ENCODE data around the gene VMA21.

DNA sequence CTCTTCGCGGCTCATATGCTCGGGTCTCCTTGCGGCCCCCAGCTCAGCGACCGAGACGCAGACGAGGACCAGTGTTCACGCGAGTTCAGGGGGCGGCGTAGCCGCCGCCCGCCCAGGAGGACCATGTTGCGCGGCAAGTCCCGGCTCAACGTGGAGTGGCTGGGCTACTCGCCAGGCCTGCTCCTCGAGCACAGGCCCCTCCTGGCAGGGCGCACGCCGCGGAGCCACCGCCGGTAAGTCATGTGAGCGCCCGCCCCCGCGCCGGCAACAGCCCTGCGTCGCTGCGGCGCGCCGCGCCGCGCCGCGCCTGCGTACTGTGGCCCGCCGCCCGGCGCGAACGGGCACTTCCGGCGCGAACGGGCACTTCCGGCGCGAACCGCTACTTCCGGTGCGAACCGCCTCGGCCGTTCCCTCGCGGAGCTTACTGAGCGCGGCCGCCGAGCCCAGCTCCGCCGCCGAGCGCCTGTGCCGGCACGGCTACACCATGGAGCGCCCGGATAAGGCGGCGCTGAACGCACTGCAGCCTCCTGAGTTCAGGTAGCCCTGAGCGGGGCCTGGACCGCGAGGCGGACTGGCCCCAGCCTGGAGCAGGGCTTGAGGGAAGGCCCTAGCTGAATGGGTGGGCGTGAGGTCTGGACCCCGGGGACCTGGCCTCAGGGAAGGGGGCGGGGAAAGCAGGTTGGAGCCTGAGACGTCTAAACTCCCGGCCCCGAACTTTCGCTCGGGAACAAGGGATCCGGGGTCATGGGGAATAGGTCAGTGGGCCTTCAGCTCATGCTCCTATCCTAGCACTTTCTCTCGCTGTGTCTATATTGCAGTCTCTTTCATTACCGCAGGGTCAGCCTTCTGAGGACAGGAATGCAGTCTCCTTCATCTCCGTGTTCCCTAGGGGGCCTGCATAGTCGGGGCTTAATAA is at the start of gene VMA21:
- TF ChIP-seq, protein P1, sequence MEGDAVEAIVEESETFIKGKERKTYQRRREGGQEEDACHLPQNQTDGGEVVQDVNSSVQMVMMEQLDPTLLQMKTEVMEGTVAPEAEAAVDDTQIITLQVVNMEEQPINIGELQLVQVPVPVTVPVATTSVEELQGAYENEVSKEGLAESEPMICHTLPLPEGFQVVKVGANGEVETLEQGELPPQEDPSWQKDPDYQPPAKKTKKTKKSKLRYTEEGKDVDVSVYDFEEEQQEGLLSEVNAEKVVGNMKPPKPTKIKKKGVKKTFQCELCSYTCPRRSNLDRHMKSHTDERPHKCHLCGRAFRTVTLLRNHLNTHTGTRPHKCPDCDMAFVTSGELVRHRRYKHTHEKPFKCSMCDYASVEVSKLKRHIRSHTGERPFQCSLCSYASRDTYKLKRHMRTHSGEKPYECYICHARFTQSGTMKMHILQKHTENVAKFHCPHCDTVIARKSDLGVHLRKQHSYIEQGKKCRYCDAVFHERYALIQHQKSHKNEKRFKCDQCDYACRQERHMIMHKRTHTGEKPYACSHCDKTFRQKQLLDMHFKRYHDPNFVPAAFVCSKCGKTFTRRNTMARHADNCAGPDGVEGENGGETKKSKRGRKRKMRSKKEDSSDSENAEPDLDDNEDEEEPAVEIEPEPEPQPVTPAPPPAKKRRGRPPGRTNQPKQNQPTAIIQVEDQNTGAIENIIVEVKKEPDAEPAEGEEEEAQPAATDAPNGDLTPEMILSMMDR (IDR thresholded peaks at IDR 0.05; ENCODE audit: extremely low read depth in 1 of 2, insufficient read depth in 1 of 2, low read depth in 1 of 2, low read length in 2 of 2): no peak
- TF ChIP-seq POLR2A (IDR thresholded peaks at IDR 0.05; ENCODE audit: low read depth, low read length): no peak
